ENCODE data around the gene MT4.
"Not testable (repeated sequence)": the region's sequence is repeated elsewhere in the genome, so short reads cannot be mapped to it uniquely, and the experiment has no call there.

Gene MT4

DNA sequence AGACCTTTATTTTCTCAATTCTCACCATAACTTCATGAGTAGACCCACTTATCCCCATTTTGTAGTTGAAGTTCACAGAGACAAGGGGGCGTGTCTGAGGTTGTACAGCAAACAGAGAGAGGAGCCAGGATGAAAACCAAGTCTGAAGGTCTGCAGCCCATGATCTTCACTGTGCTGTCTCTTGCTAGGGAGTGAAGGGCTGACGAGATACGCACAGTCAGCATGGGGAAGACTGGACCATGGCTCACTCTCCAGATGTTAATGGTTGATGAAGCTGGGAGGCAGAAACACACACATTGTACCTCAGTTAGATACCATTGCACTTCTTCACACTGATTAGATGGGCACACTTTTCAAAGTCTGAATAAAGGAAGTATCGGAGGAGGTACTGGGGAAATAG, 5.8 kb upstream of the MT4 start:
- DNase-seq: no peak

DNA sequence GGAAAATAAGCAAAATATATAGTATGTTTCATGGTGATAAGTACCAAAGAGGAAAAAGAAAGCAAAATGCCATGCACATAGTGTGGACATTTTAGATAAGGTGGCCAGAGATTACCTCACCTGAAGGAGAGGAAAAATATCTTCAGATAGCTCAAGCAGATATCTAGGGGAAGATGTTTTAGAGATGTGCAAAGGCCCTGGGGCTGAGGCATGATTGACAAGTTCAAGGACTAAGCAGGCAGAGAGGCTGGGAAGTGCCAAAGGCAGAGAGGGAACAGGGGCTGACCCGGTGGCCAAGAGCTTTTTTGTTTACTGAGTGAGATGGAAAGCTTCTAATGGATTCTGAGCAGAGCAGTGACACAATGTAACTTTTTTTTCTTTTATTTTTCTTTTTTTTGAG, 4.4 kb upstream of the MT4 start:
- no peak for DNase-seq

DNA sequence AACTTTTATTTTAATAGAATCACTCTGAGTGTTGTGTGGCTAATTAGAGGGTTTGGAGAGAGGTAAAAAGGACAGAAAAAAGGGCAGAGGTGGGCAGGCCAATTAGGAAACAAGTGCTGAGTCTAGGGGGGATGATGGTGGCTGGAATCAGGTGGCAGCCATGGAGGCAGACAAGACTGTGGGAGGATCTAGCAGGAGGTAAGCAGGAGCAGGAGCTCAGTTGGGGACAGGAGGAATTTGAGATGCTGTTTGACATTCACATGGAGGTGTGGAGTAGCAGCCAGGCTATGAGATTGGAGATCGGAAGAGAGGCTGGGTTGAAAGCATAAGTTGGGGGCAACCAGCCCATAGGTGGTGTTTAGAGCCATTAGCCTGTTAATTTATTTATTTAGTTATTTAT, 3.7 kb upstream of the MT4 start:
- DNase-seq: no peak

DNA sequence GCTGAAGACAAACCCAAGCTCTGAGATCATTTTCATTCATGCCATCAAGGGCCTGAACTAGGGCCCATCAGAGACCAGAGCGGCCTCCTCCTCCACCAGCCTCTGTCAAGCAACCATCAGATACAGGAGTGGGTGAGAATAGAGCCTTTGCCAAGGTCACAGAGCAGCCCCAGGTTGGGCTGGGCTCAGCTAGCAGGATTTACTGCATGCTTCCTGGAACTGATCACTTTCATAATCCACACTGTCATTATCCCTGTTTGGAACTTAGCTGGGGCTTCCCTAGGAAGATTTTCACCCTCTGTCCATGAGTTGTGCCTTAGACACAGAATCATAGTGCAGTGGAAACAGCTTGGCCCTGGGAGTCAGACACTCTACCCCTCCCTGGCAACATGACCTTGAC, 5.1 kb downstream of the MT4 start:
- no peak for DNase-seq

DNA sequence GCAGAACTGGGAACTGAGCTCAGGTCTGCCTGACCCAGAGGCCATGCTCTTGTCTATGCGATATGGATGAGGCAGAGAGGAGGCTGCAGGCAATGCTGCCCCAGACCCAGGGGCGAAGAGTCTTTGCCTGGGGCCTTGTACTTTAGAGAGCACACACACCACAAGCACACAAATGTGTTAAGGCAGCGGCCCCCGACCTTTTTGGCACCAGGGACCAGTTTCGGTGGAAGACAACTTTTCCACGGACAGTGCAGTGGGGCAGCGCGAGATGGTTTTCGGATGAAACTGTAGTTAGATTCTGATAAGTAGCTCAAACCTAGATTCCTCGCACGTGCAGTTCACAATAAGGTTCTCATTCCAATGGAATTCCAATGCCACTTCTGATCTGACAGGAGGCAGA, 6.7 kb downstream of the MT4 start:
- no peak for DNase-seq

DNA sequence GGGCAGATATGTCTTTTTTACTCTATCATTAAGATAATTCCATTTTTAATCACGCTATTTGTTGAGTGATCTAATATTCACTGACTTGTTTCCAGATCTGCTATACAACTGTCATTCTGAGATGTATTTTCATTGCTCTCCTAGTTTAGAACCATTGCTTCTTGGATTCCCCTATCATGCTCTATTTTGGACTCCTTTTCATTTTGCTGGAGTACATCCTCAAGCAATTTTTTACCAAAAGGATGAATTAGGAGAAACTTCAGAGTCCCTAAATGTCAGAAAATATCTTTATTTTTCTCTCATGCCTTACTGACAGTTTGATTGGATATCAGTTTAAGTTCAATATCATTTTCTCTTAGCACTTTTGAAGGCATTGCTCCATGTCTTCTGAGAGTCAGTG, 9.8 kb downstream of the MT4 start:
- DNase-seq: no peak

DNA sequence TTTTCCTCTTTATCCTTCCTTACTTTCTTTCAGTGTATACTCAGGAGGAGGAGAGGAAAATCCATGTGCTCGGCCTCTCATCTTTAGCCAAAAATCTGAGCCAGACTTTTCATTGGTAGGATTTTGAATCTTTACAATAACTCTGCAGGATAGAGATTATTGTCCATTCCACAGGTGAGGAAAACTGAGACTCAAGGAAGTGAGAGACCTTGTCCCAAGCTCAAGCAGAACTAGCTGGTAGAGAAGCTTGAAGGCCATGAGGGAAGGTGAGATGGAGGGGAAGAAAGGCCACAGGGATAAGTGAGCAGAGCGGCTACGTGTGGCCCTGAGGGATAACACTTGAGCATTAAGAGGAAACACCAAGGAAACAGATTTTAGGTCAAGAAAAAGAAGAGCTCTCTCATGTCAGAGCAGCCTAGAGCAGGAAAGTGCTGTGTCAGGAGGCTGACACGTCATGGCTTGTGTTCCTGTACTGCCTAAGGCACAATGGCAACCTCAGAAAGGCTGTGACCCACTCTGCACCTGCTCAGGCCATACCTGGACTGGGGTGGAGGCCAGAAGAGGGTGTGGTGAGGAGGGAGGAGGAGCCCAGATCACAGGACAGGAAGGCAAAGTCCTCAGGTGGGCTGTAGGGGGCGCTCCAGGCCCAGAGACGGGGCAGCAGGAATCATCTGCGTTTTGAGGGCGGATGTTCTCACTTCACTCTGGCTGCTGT, 11.9 kb downstream of the MT4 start:
- DNase-seq: peak; percentile 92

DNA sequence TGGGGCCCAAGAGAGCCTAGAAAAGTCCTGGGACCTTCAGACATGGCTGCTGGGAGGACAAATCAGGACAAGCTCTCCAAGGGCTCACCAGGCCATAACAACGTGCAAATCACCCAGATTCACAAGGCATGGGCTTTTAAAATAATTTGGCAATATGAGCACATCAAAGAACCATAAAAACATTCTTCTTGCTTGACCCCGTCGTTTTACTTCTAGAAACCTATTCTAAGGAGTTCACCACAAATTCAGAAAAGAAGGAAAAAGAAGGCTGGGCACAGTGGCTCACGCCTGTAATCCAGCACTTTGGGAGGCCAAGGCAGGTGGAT, 12.4 kb downstream of the MT4 start:
- DNase-seq: no peak

DNA sequence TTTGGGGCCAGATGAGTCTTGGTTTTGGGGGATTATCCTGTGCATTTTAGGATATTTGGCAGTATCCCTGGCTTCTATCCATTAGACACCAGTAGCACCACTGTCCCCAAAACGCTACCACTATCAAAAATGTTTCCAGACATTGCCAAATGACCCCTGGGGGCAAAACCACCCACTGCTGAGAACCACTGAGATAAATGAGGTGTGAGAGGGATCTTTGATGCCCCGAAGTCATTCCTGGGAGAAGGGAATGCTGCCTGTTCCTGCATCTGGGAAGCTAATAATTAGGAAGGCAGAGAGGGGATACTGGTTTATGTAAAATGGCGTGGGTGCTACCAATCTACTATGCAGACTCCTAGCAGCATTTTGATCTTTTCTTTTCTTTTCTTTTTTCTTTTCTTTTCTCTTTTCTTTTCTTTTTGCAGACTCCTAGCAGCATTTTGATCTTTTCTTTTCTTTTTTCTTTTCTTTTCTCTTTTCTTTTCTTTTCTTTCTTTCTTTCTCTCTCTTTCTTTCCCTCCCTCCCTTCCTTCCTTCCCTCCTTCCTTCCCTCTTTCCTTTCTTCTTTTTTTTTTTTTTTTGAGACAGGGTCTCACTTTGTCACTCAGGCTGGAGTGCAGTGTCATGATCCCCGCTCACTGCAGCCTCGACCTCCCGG, 15.6 kb downstream of the MT4 start:
- no peak for DNase-seq

DNA sequence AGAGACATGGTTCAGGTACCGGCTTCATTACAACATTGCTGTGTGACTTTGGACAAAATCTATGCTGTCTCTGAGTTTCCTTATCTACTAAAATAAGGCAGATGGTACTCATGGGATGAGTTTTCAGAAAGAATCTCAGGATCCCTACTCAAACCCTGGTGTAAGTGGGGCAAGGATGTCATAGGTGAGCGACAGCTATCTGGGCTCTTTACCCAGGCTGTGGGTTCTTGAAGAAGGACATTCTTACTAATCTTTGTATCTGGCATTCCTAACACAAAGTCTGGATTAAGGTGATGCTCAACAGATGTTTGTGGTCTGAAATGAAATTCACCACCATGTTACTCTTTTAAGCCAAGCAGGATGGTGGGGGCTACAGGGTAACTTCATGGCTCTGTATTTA, 18.0 kb downstream of the MT4 start:
- not testable (repeated sequence) for DNase-seq

DNA sequence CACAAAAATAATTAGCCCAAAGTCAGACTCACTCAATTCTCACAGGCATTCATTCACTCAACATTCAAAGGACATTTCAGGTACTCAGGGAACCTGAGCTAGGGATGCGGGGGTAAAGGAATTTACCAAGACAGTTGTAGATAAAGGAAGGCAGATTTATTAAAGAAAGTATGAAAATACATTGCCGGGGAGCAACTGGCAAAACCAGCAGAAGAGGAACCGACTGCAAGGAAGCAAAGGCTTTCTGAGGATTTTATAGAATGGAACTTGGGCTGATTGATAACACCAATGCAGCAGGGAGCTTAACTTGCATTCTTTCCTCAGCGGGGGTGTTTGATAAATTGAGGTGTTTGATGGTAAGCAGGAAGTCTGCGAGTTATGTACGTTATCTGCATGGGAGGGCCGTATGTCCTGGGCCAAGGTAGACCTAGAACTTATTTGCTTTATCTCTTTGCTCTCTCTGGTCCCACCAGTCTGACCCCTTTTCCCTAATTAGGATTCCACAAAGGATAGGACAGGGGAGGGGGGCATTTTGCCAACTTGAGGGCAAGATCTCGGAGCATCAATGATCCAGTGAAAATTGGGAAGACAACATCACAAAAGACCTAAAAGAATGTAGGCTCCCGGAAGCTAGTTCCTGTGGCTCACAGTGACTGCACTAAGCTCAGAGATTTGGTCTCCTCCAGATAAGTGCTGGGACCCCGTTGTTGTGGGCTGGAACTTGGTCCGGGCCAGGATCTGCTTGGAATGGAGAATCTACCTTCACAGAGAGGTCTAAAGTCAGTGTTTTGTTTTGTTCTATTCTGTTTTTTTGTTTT, 18.7 kb downstream of the MT4 start:
- no peak for DNase-seq

DNA sequence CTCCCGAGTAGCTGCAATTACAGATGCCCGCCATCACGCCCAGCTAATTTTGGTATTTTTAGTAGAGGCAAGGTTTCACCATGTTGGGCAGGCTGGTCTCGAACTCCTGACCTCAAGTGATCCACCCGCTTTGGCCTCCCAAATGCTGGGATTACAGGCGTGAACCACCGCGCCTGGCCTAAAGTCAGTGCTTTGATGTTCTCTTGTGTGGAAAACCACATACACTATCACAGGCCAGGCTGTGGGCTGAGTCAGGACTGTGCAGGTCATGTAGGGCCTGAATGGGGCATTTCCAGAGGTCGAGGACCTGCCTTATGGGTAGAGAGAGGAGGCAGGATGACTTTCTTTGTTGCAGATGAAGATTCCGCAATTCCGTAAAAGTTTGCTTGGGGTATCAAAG, 19.4 kb downstream of the MT4 start:
- DNase-seq: no peak

DNA sequence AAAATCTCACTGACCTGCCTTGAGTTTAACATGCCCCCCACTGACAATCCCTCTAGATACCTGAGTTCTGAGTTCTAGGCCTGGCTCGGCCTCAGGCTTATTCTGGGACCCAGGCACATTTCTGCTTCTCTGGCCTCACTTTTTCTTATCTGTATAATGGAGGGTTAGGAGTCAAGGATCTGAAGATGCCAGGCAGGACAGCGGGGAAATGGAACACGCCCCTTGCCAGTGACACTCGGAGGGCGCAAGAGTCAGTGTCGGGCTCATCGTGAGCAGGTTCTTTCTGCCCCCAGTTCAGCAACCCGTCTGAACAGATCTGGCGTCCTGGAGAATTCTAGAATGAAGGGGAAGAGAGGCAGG, 23.9 kb downstream of the MT4 start:
- DNase-seq: no peak

DNA sequence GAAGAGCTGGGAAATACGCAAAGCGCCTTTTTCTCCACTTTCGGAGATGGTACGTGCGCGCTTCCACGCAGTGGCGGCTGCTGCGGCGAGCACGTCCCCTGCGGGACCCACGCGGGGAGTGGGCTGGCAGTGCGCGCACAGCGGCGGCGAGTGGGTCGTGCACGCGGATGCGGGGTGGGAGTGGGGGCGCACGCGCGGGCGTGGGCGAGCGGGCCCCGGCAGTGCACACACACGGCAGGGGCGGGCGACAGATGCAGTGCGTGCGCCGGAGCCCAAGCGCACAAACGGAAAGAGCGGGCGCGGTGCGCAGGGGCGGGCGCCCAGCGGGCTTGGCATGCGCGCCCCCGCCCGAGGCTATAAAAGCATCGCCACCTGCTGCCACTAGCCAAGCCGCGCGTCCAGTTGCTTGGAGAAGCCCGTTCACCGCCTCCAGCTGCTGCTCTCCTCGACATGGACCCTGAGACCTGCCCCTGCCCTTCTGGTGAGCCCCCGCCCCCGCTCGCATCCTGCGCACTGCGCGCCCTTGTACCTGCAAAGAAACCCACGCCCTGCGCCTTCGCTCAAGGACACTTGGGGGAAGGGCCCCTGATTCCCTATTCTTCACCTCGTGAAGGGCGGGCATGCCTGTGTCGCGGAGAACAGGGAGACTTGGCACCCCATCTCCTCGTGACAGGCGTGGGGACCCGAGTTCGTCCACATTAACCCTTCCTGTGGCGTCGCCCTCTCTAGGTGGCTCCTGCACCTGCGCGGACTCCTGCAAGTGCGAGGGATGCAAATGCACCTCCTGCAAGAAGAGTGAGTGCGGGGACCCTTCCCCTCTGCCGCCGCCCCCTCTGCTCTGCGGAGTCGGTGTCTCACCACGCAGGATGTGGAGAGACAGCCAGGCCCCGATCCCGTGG, 24.5 kb downstream of the MT4 start, which contains the start of gene MT3:
MT3 (plus strand) TSS at position 388 of the 899 bp plus-strand sequence; CDS start at position 451, 63 bp downstream.
- DNase-seq: peak; percentile 18

DNA sequence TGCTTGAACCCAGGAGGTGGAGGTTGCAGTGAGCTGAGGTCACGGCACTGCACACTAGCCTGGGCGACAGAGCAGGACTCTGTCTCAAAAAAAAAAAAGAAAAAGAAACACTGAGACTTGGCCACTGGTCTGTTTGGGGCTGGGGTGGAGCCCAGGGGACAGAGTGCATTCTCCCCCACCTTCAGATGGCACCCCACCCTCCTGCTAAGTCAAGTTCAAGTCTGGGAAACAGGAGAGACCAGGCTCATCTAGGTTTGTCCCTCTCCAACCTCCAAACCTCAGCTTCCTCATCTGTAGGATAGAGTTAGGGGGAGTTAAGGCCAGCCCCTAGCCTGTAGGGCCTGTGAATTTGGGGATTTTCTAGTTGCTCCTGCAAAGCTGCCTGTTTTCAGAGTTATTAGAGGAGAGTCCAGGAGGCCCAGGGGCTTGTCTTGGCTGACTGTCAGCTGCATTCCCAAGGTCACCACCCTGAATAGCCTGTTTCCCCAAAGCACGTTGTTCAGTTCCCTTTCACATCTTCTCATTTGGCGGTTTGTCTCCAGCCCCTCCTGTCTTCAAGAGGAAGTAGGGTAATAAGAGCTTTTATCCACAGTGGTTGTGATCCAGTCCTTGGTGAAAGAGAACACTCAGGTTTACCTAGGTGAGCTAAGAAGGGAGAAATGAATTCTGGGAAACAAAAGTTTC, 26.6 kb downstream of the MT4 start:
- no peak for DNase-seq

DNA sequence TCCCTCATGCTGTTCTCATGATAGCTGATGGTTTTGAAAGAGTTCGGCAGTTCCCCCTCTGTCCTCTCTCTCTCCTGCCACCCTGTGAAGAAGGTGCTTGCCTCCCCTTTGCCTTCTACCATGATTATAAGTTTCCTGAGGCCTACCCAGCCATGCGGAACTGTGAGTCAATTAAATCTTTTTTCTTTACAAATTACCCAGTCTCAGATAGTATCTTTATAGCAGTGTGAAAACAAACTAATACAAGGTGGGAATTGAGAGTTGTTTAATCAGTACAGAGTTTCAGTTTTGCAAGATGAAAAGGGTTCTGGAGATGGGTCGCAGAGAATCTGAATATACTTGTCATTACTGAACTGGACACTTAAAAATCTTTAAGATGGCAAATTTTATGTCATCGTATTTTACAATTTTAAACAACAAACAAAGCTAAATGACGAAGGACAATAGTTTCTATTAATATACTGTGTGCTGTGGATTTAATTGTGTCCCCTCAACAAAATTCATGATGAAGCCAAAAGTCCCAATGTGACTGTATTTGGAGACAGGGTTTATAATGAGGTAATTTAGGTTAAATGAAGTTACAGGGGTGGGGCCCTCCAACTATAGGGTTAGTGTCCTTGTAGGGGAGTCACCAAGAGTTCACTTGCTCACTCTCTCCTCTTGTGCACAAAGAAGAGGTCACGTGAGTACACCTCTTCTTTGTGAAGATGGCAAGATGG, 28.9 kb downstream of the MT4 start:
- no peak for DNase-seq

DNA sequence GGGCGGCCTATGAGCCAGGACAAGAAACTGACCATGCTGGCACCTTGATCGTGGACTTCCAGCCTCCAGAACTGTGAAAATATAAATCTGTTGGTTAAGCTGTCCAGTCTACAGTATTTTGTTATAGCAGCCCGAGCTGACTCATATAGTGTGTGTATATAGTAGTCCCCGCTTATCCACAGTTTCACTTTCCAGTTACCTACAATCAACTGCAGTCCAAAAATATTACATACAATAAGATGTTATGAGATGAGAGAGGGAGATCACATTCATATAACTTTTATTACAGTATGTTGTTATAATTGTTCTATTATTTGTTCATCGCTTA, 29.4 kb downstream of the MT4 start:
- no peak for DNase-seq

DNA sequence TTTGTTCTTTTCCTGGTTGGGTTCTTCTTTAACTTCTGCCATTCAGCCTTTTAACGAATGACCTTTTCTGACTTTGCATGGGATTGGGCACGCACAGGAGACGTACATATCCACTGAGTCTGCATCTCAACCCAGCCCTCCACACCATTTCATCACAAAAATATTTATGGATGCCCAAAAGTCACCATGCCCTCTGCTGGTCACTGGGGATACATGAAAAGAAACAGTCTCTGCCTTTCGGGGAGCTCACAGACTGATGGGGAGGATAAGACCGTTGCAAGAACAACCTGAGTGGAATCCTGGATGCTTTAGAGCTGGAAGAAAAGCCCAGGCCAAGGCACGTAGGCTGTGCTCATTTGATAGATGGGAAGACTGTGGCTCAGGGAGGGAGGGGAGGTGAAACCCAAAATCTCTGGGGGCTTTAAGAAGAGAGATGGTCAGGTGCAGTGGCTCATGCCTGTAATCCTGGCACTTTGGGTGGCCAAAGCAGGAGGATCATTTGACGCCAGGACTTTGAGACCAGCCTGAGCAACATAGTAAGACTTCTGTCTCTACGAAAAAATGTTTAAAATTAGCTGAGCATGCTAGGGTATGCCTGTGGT, 35.6 kb downstream of the MT4 start:
- peak; percentile 45 for DNase-seq

DNA sequence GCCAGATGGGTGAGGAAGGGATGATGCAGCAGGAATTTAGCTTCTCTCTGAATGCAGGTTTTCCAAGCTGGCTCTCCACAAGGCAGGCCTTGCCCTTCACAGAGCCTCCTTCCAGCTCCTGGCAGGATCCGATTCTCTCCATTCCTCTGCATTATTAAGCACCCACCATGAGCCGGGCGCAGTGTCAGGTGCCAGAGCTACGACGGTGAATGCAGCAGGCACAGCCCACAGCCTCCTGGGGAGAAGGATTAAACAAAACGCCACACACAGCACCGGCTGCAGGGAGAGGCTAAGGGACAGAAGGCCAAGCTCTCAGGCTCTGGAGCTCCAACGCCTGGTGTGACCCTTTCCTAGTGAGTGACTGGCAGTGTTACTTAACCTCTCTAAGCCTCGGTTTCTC, 36.5 kb downstream of the MT4 start:
- DNase-seq: no peak

DNA sequence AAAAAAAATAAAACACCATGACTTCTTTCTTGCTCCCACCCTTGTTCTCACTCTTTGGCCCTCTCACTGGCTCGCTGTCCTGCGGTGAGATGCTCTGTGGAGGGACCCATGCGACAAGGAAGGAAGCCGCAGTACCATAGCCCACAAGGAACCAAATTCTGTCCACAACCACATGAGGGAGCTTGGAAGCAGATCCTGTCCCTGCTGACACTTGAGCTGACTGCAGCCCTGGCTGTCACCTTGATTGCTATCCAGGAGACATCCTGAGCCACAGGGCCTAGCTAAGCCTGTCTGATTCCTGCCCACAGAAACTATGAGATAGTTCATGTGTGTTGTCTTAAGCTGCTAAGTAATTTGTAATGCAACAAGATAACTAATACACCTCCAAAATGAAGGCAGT, 38.7 kb downstream of the MT4 start:
- peak; percentile 40 for DNase-seq

DNA sequence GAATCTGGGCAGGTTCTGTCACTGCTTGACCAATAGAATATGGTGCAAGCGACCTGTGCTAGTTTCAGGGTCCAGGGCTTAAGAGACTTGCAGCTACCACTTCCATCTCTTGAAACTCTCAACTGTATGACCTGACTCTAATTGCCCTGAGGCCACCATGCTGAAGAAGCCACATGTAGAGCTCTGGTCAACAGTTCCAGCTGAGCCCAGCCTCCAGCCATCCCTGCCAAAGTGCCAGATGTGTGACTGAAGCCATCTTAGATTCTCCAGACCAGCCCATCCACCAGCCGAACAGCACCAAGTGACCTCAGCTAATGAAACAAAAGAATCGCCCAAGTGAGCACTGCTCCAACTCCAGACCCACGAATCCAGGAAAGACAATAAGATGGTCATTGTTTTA, 40.1 kb downstream of the MT4 start:
- DNase-seq: no peak

DNA sequence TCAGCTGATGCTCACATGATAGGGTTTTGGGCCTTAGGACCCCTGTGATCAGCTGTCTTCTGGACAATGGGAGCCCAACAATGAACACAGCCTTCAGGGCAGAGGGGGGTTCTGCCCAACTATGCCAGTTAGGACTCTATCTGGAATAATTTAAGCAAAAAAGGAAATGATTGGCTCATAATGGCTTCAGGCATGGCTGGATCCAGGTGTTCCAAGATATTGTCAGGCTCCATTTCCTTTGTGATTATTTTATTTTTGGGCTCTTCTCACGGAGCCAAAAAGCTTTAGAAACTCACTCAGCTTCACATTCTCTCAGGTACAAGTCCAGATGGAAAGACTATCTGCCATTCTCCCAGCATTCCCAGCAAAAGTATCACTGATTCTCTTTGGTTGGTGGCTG, 40.6 kb downstream of the MT4 start:
- DNase-seq: no peak

Data from CD4-positive, alpha-beta T cell treated with Interleukin-6 for 4 hours (primary cell).